Measurements from ENCODE around the gene RAP1GAP2.

The RAP1GAP2 gene

DNA sequence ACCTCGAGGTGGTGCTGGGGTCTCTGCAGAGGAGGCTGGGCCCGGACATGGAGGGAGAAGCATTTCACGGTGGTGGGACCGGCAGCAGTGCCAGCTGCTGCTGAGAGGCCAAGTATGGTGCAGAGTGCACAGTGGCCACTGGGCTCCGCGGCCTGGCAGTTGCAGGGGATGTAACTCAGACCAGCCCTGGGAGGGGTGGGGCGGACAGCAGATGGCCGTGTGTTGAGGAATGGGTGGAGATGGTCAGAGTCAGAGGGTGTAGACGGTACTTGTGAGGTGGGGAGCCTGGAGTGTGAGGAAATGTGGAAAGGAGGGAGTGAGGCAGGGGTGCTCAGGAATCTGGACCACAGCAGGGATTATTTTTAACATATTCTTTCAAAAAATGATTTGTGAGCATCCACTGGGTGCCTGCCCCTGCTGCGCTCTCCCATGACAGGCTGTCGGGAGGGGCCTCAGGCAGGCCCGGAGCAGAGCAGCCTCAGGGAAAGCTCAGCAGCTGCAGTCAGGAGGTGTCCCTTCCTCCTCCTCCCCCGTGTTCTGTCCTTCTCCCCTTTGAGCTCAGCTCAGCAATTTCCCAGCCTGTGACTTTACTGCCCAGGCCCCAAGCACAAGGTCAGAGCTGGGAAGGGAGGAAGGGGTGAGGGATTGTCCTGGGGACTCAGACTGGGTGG lies 113.1 kb downstream of the RAP1GAP2 start:
- no peak for DNase-seq (ENCODE audit: low read depth)
- no peak overlapping the region for H3K4me3 ChIP-seq (ENCODE audit: low read depth, low read length)
- TF ChIP-seq, protein P1, sequence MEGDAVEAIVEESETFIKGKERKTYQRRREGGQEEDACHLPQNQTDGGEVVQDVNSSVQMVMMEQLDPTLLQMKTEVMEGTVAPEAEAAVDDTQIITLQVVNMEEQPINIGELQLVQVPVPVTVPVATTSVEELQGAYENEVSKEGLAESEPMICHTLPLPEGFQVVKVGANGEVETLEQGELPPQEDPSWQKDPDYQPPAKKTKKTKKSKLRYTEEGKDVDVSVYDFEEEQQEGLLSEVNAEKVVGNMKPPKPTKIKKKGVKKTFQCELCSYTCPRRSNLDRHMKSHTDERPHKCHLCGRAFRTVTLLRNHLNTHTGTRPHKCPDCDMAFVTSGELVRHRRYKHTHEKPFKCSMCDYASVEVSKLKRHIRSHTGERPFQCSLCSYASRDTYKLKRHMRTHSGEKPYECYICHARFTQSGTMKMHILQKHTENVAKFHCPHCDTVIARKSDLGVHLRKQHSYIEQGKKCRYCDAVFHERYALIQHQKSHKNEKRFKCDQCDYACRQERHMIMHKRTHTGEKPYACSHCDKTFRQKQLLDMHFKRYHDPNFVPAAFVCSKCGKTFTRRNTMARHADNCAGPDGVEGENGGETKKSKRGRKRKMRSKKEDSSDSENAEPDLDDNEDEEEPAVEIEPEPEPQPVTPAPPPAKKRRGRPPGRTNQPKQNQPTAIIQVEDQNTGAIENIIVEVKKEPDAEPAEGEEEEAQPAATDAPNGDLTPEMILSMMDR (conservative IDR thresholded peaks at IDR 0.05; ENCODE audit: low read depth, low read length) = no peak

DNA sequence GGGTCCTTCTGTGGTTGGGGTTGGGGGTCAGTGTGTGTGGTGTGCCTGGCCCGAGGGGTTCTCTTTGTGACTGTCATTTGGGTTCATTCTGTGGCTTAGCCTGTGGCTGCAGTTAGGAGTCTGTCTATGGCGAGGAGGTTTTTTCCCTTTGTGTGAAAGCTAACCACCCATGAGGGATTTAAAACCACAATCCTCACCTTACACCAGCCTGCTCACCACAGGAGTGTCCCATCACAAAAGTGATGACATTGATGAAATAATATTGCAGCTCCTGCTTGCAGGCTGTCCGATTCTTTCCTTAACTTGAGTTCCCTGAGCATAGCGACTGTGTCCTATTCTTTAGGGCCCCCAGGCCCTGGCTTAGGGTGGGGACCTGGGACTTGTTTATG lies 113.6 kb downstream of the RAP1GAP2 start:
- TF ChIP-seq, protein P1 (conservative IDR thresholded peaks at IDR 0.05; ENCODE audit: low read depth, low read length) = no peak
- peak; percentile 37 for DNase-seq (ENCODE audit: low read depth)
- no peak overlapping the region for H3K4me3 ChIP-seq (ENCODE audit: low read depth, low read length)

- DNase-seq (ENCODE audit: low read depth) = no peak
- TF ChIP-seq, protein P1 (conservative IDR thresholded peaks at IDR 0.05; ENCODE audit: low read depth, low read length) = no peak
- H3K4me3 ChIP-seq (ENCODE audit: low read depth, low read length) = no peak overlapping the region
Measured at GRCh38 chr17:2911035-2911754, 115.0 kb downstream of the RAP1GAP2 start.

GRCh38 chr17:2911755-2912111 lies 115.5 kb downstream of the RAP1GAP2 start:
- no peak overlapping the region for H3K4me3 ChIP-seq (ENCODE audit: low read depth, low read length)
- TF ChIP-seq, protein P1 (conservative IDR thresholded peaks at IDR 0.05; ENCODE audit: low read depth, low read length) = no peak
- no peak for DNase-seq (ENCODE audit: low read depth)

DNA sequence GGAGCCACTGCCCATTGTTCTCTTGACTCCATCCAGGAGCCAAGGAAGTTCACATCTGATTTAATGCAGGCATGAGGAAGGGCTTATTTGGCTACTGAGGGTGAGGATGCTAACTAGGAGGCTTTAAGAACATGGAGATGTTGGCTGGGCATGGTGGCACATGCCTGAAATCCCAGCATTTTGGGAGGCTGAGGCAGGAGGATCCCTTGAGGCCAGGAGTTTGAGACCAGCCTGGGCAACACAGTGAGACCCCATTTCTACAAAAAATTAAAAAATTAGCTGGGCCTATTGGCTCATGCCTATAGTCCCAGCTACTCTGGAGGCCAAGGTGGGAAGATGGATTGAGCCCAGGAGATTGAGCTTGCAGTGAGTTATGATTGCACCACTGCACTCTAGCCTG lies 116.5 kb downstream of the RAP1GAP2 start:
- TF ChIP-seq, protein P1 (conservative IDR thresholded peaks at IDR 0.05; ENCODE audit: low read depth, low read length) = no peak
- no peak overlapping the region for H3K4me3 ChIP-seq (ENCODE audit: low read depth, low read length)
- DNase-seq (ENCODE audit: low read depth) = no peak

DNA sequence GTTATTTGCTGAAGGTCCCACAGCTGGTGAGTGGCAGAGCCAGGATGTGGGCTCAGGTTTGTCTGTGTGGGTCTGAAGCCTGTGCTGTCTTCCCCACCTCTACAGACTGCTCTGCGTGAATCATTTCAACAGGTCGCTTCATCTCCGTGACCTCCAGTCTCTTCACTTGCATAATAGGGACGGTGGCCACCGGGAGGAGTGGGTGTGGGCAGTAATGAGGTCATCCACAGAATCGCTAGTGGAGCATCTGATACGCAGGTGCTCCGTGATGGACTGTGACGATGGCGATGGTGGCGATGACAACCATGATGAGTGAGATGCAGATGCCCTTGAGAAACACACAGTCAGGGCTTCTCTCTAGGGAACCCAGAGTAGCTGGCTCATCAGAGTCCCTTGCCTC lies 120.2 kb downstream of the RAP1GAP2 start:
- DNase-seq (ENCODE audit: low read depth) = no peak
- no peak overlapping the region for H3K4me3 ChIP-seq (ENCODE audit: low read depth, low read length)
- TF ChIP-seq, protein P1 (conservative IDR thresholded peaks at IDR 0.05; ENCODE audit: low read depth, low read length) = no peak

GRCh38 chr17:2921443-2921842 lies 125.2 kb downstream of the RAP1GAP2 start:
- H3K4me3 ChIP-seq (ENCODE audit: low read depth, low read length) = no peak overlapping the region
- TF ChIP-seq, protein P1 (conservative IDR thresholded peaks at IDR 0.05; ENCODE audit: low read depth, low read length) = no peak
- no peak for DNase-seq (ENCODE audit: low read depth)

Measured in choroid plexus epithelial cell (primary cell).